MM.1S (cell line): ENCODE measurements around the gene ELP5.

Experiments used
- DNase-seq: peaks from one replicate; pipeline ENCODE4 v3.0.0-alpha.2; 2015
- H2AFZ ChIP-seq: fragments of 300-600 bp; sonication (generic); 2 replicates; pipeline ENCODE4 v1.6.0; 2016; ENCODE audit warnings: antibody characterized with exemption, low read length
- H3F3A ChIP-seq: fragments of 300-600 bp; sonication (generic); 2 replicates; pipeline ENCODE4 v1.6.1; 2016; ENCODE audit warnings: mild to moderate bottlenecking, antibody characterized with exemption, low read length, moderate library complexity, mixed read lengths; ENCODE audit not compliant: insufficient read depth
- H3K27ac ChIP-seq: fragments of 300-600 bp; sonication (generic); 2 replicates; pipeline ENCODE4 v1.5.1; 2016; ENCODE audit warnings: mild to moderate bottlenecking, low read length
- H3K27me3 ChIP-seq: fragments of 300-600 bp; sonication (generic); replicated peaks from 2 replicates; pipeline ENCODE4 v1.6.0; 2016; ENCODE audit warnings: low read length; ENCODE audit not compliant: insufficient read depth
- H3K36me3 ChIP-seq: fragments of 300-600 bp; sonication (generic); replicated peaks from 2 replicates; pipeline ENCODE4 v1.6.1; 2016; ENCODE audit warnings: mild to moderate bottlenecking, low read length, mixed read lengths; ENCODE audit not compliant: insufficient read depth
- H3K4me1 ChIP-seq: fragments of 300-600 bp; sonication (generic); 2 replicates; pipeline ENCODE4 v1.6.1; 2016; ENCODE audit warnings: low read length, mixed read lengths
- H3K4me2 ChIP-seq: fragments of 300-600 bp; sonication (generic); 2 replicates; pipeline ENCODE4 v1.6.0; 2016; ENCODE audit warnings: low read depth, low read length
- H3K4me3 ChIP-seq: fragments of 300-600 bp; sonication (generic); 2 replicates; pipeline ENCODE4 v1.5.1; 2016; ENCODE audit warnings: low read length, mixed read lengths
- H3K79me2 ChIP-seq: fragments of 300-600 bp; sonication (generic); 2 replicates; pipeline ENCODE4 v1.6.1; 2016; ENCODE audit warnings: mixed run types, low read length, mixed read lengths
- H3K9ac ChIP-seq: fragments of 300-600 bp; sonication (generic); 2 replicates; pipeline ENCODE4 v1.6.1; 2016; ENCODE audit warnings: low read length, mixed read lengths
- H3K9me2 ChIP-seq: fragments of 300-600 bp; sonication (generic); replicated peaks from 2 replicates; pipeline ENCODE4 v1.6.1; 2016; ENCODE audit warnings: mild to moderate bottlenecking, low read length, mixed read lengths; ENCODE audit not compliant: insufficient read depth
- H3K9me3 ChIP-seq: fragments of 300-600 bp; sonication (generic); replicated peaks from 2 replicates; pipeline ENCODE4 v1.6.1; 2016; ENCODE audit warnings: mild to moderate bottlenecking, low read length, mixed read lengths; ENCODE audit not compliant: insufficient read depth
- H4K20me1 ChIP-seq: fragments of 300-600 bp; sonication (generic); 2 replicates; pipeline ENCODE4 v1.6.1; 2016; ENCODE audit warnings: mild to moderate bottlenecking, low read length, moderate library complexity, mixed read lengths; ENCODE audit not compliant: insufficient read depth
- CTCF ChIP-seq: fragments of 300-600 bp; sonication (generic); IDR thresholded peaks from 2 replicates; pipeline ENCODE4 v1.5.1; 2016; ENCODE audit warnings: antibody characterized with exemption, low read length, mixed read lengths
- EZH2 ChIP-seq: fragments of 300-600 bp; sonication (generic); optimal IDR thresholded peaks from 2 replicates; pipeline ENCODE3; 2017; ENCODE audit warnings: low read depth, mild to moderate bottlenecking, antibody characterized with exemption, low read length, mixed read lengths
- EZH2phosphoT487 ChIP-seq: fragments of 300-600 bp; sonication (generic); IDR thresholded peaks from 2 replicates; pipeline ENCODE4 v1.6.1; 2018; ENCODE audit warnings: antibody characterized with exemption, low read length

ELP5 gene

GRCh38 chr17:7219812-7220592, 32.0 kb upstream of the ELP5 start, which contains the start of the genes ACADVL and DLG4:
ACADVL (plus strand) TSS chr17:7219938; CDS start chr17:7219985, 47 bp downstream.
DLG4 (minus strand) TSS chr17:7219836.
- H4K20me1 ChIP-seq = no peaks in the 10 kb centered on the region
- H3K4me2 ChIP-seq = peak within 1 kb of the TSS; percentile 72
- H3F3A ChIP-seq = no peaks in the 10 kb centered on the region
- peak within 1 kb of the TSS; percentile 75 for H3K9ac ChIP-seq
- H3K36me3 ChIP-seq = 0 out of 2 replicates have a peak, but pooled peaks cover 6% of the 10 kb centered on the region
- no peaks in the 10 kb centered on the region for H3K9me3 ChIP-seq
- H3K4me3 ChIP-seq = peak within 1 kb of the TSS; percentile 87
- H3K79me2 ChIP-seq = peaks cover 35% of the 10 kb centered on the region
- H2AFZ ChIP-seq = peak within 1 kb of the TSS; percentile 50
- H3K4me1 ChIP-seq = peaks cover 16% of the 10 kb centered on the region
- peak; percentile 79 for DNase-seq
- peak within 1 kb of the TSS; percentile 35; the same call in 1 of the 2 replicates for H3K27ac ChIP-seq
- no peaks in the 10 kb centered on the region for H3K9me2 ChIP-seq
- H3K27me3 ChIP-seq = peaks cover 17% of the 10 kb centered on the region
- TF ChIP-seq CTCF (no peak), EZH2 (no peak), EZH2phosphoT487 (no peak)

- H3K4me1 ChIP-seq = peaks cover 12% of the 10 kb centered on the region
- H3K9me2 ChIP-seq = no peaks in the 10 kb centered on the region
- peak overlapping the region; percentile 72 for H3K4me2 ChIP-seq
- peaks cover 13% of the 10 kb centered on the region for H3K27me3 ChIP-seq
- no peak overlapping the region for H2AFZ ChIP-seq
- peak; percentile 79 for DNase-seq
- peak overlapping the region; percentile 35; the same call in 1 of the 2 replicates for H3K27ac ChIP-seq
- no peaks in the 10 kb centered on the region for H4K20me1 ChIP-seq
- H3K79me2 ChIP-seq = peaks cover 35% of the 10 kb centered on the region
- peak overlapping the region; percentile 87 for H3K4me3 ChIP-seq
- no peaks in the 10 kb centered on the region for H3F3A ChIP-seq
- no peaks in the 10 kb centered on the region for H3K9me3 ChIP-seq
- H3K36me3 ChIP-seq = 0 out of 2 replicates have a peak, but pooled peaks cover 6% of the 10 kb centered on the region
- TF ChIP-seq CTCF (peak; percentile 79), EZH2phosphoT487 (no peak)
- peak overlapping the region; percentile 75 for H3K9ac ChIP-seq
Observed at GRCh38 chr17:7220593-7221277, 31.3 kb upstream of the ELP5 start.

- H4K20me1 ChIP-seq = no peaks in the 10 kb centered on the region
- H3K9me3 ChIP-seq = no peaks in the 10 kb centered on the region
- 0 out of 2 replicates have a peak, but pooled peaks cover 6% of the 10 kb centered on the region for H3K36me3 ChIP-seq
- H3K4me3 ChIP-seq = no peak overlapping the region; the same call in 1 of the 2 replicates
- H2AFZ ChIP-seq = no peak overlapping the region
- TF ChIP-seq CTCF (no peak), EZH2phosphoT487 (no peak), EZH2 (no peak)
- H3K27me3 ChIP-seq = peaks cover 6% of the 10 kb centered on the region
- H3K4me1 ChIP-seq = peaks cover 12% of the 10 kb centered on the region
- peak overlapping the region; percentile 72; the same call in 1 of the 2 replicates for H3K4me2 ChIP-seq
- peaks cover 35% of the 10 kb centered on the region for H3K79me2 ChIP-seq
- H3F3A ChIP-seq = no peaks in the 10 kb centered on the region
- DNase-seq = no peak
- H3K27ac ChIP-seq = no peak overlapping the region
- H3K9me2 ChIP-seq = no peaks in the 10 kb centered on the region
- H3K9ac ChIP-seq = no peak overlapping the region
Observed at GRCh38 chr17:7221278-7222092, 30.5 kb upstream of the ELP5 start.
